ENCODE results near the gene NAA25.

Gene NAA25

DNA sequence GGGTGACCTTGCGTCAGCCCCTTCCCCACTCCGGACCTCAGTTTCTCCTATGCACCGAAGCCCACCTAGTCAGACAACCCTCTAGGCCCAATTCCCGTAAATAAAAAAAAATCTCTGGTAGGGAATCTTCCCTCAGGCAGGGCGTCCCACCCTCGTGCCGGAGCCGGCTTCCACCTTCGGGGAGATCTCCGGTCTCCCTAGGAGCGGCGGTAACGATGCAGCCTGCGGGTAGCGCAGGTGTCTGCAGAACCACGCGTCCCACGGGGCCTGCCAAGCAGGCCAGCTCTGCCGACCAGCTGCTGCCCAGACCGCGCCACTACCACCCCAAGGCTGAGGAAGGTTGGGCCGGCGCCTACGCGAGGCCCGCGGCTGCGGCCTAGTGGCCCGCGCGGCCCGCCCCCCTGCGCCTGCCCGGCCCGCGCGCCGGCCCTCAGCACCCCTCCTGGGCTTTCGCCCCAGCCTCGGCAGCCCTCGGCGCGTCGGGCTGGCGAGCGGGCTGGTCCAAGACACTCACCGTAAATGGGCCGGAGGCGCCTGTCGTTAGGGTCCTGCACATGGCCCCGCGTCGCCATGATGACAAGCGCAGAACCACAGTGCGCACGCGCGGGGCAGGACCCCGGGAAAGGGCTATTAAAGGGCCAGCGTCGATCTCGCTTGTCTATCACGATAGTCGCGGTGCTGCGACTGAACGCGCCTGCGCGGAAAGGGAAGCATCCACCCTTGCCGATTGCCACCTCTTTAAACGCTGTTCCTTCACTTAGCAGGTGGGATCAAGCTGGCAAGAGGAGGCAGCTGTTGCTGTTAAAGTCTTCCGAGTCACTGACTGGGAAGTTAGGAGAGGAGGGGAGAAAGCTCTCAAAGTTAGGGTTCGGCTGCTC lies at the start of gene NAA25:
NAA25 (minus strand) TSS at position 582 of the 878 bp plus-strand sequence; CDS start at position 572, 10 bp downstream.
- Histone ChIP-seq H3K27me3 (ENCODE audit: insufficient read depth, low read length, poor library complexity) (no peaks in the 10 kb centered on the region), H3K36me3 (ENCODE audit: insufficient read depth, low read length) (peaks cover 25% of the 10 kb centered on the region), H3K9ac (ENCODE audit: low read depth, low read length) (peak within 1 kb of the TSS; percentile 70), H3K4me2 (ENCODE audit: insufficient read depth, low read length) (peak within 1 kb of the TSS; percentile 70), H3K27ac (ENCODE audit: low read length) (peak within 1 kb of the TSS; percentile 96), H3K4me1 (ENCODE audit: insufficient read depth, low read length) (peaks cover 39% of the 10 kb centered on the region), H3K4me3 (ENCODE audit: low read depth in 1 of 2, low read length in 2 of 2) (peak within 1 kb of the TSS; percentile 88 to 94), H3K9me3 (ENCODE audit: insufficient read depth, low read length, severe bottlenecking) (no peaks in the 10 kb centered on the region), H4K20me1 (ENCODE audit: insufficient read depth, low read length) (peaks cover 41% of the 10 kb centered on the region), H3K79me2 (ENCODE audit: insufficient read depth, low read length) (peaks cover 57% of the 10 kb centered on the region), H2AFZ (ENCODE audit: low read depth, low read length) (peak within 1 kb of the TSS; percentile 96)
- TF ChIP-seq CTCF (IDR thresholded peaks at IDR 0.05; ENCODE audit: borderline replicate concordance, extremely low read depth, low read length, poor library complexity, severe bottlenecking) (no peak), EZH2 (IDR thresholded peaks at IDR 0.05; ENCODE audit: borderline replicate concordance, low read depth, low read length, severe bottlenecking) (no peak)
- DNase-seq (peak; percentile 87), ATAC-seq (ENCODE audit: insufficient read depth, low read depth) (peak; percentile 76)

GRCh38 chr12:112153893-112154219 lies 45.3 kb upstream of the NAA25 start:
- no peak overlapping the region for H3K9ac ChIP-seq (ENCODE audit: low read depth, low read length)
- H2AFZ ChIP-seq (ENCODE audit: low read depth, low read length): no peak overlapping the region
- H3K9me3 ChIP-seq (ENCODE audit: insufficient read depth, low read length, severe bottlenecking): no peaks in the 10 kb centered on the region
- ATAC-seq (ENCODE audit: insufficient read depth, low read depth) (no peak), DNase-seq (no peak)
- no peak overlapping the region for H3K4me3 ChIP-seq (ENCODE audit: low read depth in 1 of 2, low read length in 2 of 2)
- no peaks in the 10 kb centered on the region for H3K27me3 ChIP-seq (ENCODE audit: insufficient read depth, low read length, poor library complexity)
- H3K4me2 ChIP-seq (ENCODE audit: insufficient read depth, low read length): no peak overlapping the region
- TF ChIP-seq EZH2 (IDR thresholded peaks at IDR 0.05; ENCODE audit: borderline replicate concordance, low read depth, low read length, severe bottlenecking): no peak
- no peak overlapping the region for H3K27ac ChIP-seq (ENCODE audit: low read length)
- H4K20me1 ChIP-seq (ENCODE audit: insufficient read depth, low read length): no peaks in the 10 kb centered on the region; the same call in 1 of the 2 replicates
- H3K4me1 ChIP-seq (ENCODE audit: insufficient read depth, low read length): no peaks in the 10 kb centered on the region
- peaks cover 57% of the 10 kb centered on the region for H3K36me3 ChIP-seq (ENCODE audit: insufficient read depth, low read length)
- no peaks in the 10 kb centered on the region for H3K79me2 ChIP-seq (ENCODE audit: insufficient read depth, low read length)

GRCh38 chr12:112153181-112153892 lies 44.8 kb upstream of the NAA25 start:
- Histone ChIP-seq H2AFZ (ENCODE audit: low read depth, low read length) (no peak overlapping the region), H3K36me3 (ENCODE audit: insufficient read depth, low read length) (peaks cover 57% of the 10 kb centered on the region), H4K20me1 (ENCODE audit: insufficient read depth, low read length) (no peaks in the 10 kb centered on the region; the same call in 1 of the 2 replicates)

More at GRCh38 chr12:112153181-112153892, 44.8 kb upstream of the NAA25 start:
- H3K79me2 ChIP-seq (ENCODE audit: insufficient read depth, low read length): no peaks in the 10 kb centered on the region
- H3K27ac ChIP-seq (ENCODE audit: low read length): no peak overlapping the region
- no peaks in the 10 kb centered on the region for H3K9me3 ChIP-seq (ENCODE audit: insufficient read depth, low read length, severe bottlenecking)
- H3K27me3 ChIP-seq (ENCODE audit: insufficient read depth, low read length, poor library complexity): no peaks in the 10 kb centered on the region
- DNase-seq: no peak
- ATAC-seq (ENCODE audit: insufficient read depth, low read depth): no peak
- no peak for TF ChIP-seq EZH2 (IDR thresholded peaks at IDR 0.05; ENCODE audit: borderline replicate concordance, low read depth, low read length, severe bottlenecking)
- no peak for TF ChIP-seq CTCF (IDR thresholded peaks at IDR 0.05; ENCODE audit: borderline replicate concordance, extremely low read depth, low read length, poor library complexity, severe bottlenecking)
- no peaks in the 10 kb centered on the region for H3K4me1 ChIP-seq (ENCODE audit: insufficient read depth, low read length)
- no peak overlapping the region for H3K4me3 ChIP-seq (ENCODE audit: low read depth in 1 of 2, low read length in 2 of 2)
- H3K4me2 ChIP-seq (ENCODE audit: insufficient read depth, low read length): no peak overlapping the region
- H3K9ac ChIP-seq (ENCODE audit: low read depth, low read length): no peak overlapping the region

Data from DND-41 (cell line).